Right lung (tissue), 5 donors: ENCODE results near the gene PRKG2. TPM values are rescaled to one million over a fixed set of nuclear protein-coding genes. Genes with fewer than 3 reads are reported as not detected.

Experiments
- DNase-seq, 2 donors: peaks; one replicate each; pipeline ENCODE4 v3.0.0-alpha.2; 2013
- polyA plus RNA-seq, 5 donors: library from polyadenylated mRNA; unstranded; fragments of 120-200 nt; gene quantifications; one replicate each; pipeline versions ENCODE4 v1.2.1 to v1.2.3, GENCODE V29; 2013; ENCODE audit warnings: inconsistent platforms in 1 of 5, low replicate concordance in 1 of 5; ENCODE audit not compliant: insufficient read length in 5 of 5, insufficient read depth in 1 of 5

PRKG2 gene
- polyA plus RNA-seq, 5 donors, result 2.4 to 6.3 (median 3.8) TPM

GRCh38 chr4:81039351-81039972, 175.6 kb downstream of the PRKG2 start:
- no peak for DNase-seq

DNA sequence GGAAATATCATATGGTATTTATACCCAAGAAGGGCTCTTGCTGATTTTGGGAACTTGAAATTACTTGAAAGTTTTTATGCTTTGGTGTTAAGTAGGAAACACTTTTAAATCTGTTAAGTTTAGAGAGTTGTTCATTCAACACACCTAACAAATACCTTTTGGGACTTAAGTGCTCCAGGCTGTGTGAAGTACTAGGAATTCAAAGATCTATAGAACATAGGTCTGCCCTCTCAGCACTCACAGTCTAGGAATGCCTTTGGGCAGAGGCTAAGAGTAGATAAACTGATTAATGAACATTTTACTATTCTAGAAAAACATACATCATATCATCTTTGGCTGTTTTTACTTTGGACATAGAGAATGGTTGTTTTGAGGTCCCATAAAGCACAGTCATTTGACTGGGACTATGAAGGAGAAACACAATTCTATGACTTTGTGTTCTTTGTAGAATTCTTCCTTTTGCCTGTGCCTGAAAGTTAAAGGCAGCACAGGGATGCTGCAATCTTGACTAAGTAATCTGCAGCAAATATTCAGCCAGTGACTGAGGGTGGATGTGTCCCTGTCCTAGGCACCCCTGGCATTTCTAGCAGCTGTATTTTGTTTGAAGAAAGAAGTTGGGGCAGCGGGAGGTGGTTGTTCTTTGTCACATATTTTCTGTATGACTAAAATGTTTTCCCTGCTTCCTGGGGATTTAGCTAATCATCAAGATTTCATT, 176.2 kb downstream of the PRKG2 start:
- no peak for DNase-seq

Other genes with a start within 250 kb of the PRKG2 start
- 10 to 100 TPM; 61.7 to 95.0 (median 72.1) TPM for gene BMP3, start 184.5 kb downstream of the PRKG2 start, polyA plus RNA-seq